Calu3 (cell line): ENCODE results near the gene EFEMP1. TPM values are rescaled to one million over a fixed set of nuclear protein-coding genes. Genes with fewer than 3 reads are reported as not detected.
A peak's percentile ranks its signal among the peaks of the same experiment; 100 is the strongest.

ENCODE experiments used
- BruUV-seq: library from RNA; stranded (reverse); fragments of 400-500 nt; replicated peaks from 2 replicates; lab custom pipeline; 2021; lab: Mats Ljungman, UMichigan
- CTCF ChIA-PET: fragments of 300-600 bp; sonication (Branson Sonifier 250); formaldehyde crosslinking; loops from one replicate; lab custom pipeline; 2022; ENCODE audit warnings: antibody characterized with exemption; lab: Charles Lee
- DNase-seq: peaks from one replicate; pipeline ENCODE4 v3.0.0; 2022
- H3K27ac Mint-ChIP-seq: one replicate; pipeline ENCODE4 v1.8.0; 2022; ENCODE audit warnings: mixed read lengths; ENCODE audit not compliant: unreplicated experiment
- H3K27me3 Mint-ChIP-seq: one replicate; pipeline ENCODE4 v1.8.0; 2022; ENCODE audit warnings: mixed read lengths; ENCODE audit not compliant: unreplicated experiment
- H3K36me3 Mint-ChIP-seq: one replicate; pipeline ENCODE4 v1.8.0; 2022; ENCODE audit warnings: mild to moderate bottlenecking, moderate library complexity, mixed read lengths; ENCODE audit not compliant: insufficient read depth, unreplicated experiment
- H3K4me1 Mint-ChIP-seq: one replicate; pipeline ENCODE4 v1.8.0; 2022; ENCODE audit warnings: mild to moderate bottlenecking, low read depth, mixed read lengths; ENCODE audit not compliant: unreplicated experiment
- H3K4me3 Mint-ChIP-seq: one replicate; pipeline ENCODE4 v1.8.0; 2022; ENCODE audit warnings: mild to moderate bottlenecking, low read depth, moderate library complexity, mixed read lengths; ENCODE audit not compliant: unreplicated experiment
- H3K9me3 Mint-ChIP-seq: one replicate; pipeline ENCODE4 v1.8.0; 2022; ENCODE audit warnings: low read depth, mixed read lengths; ENCODE audit not compliant: unreplicated experiment
- CTCF ChIP-seq: fragments of 200-600 bp; IDR thresholded peaks from one replicate; pipeline ENCODE4 v1.8.0; 2022; ENCODE audit warnings: antibody characterized with exemption; ENCODE audit not compliant: unreplicated experiment
- intact Hi-C: fragments of 100-400 bp; cut with micrococcal nuclease; formaldehyde crosslinking; loops from one replicate; pipeline ENCODE4 v1.10.0; 2022; ENCODE audit not compliant: unreplicated experiment
- total RNA-seq: library from RNA; stranded (reverse); gene quantifications from 2 replicates; pipeline ENCODE4 v1.2.3, GENCODE V29; 2022

EFEMP1 gene
- total RNA-seq, 1 experiment from 2014 or later = 51.5 TPM

GRCh38 chr2:55898386-55899040 is 25.1 kb downstream of the EFEMP1 start:
- H3K4me3 Mint-ChIP-seq = no peak overlapping the region
- DNase-seq = no peak
- BruUV-seq = no TSS peak
- CTCF ChIA-PET = no interaction called here
- H3K27ac Mint-ChIP-seq = no peak overlapping the region
- TF ChIP-seq CTCF = no peak
- peaks cover 14% of the 10 kb centered on the region for H3K4me1 Mint-ChIP-seq
- no peaks in the 10 kb centered on the region for H3K36me3 Mint-ChIP-seq
- H3K27me3 Mint-ChIP-seq = no peaks in the 10 kb centered on the region
- intact Hi-C loops = no loop called here
- no peaks in the 10 kb centered on the region for H3K9me3 Mint-ChIP-seq

- TF ChIP-seq CTCF = no peak
- peaks cover 22% of the 10 kb centered on the region for H3K4me1 Mint-ChIP-seq
- no TSS peak for BruUV-seq
- H3K36me3 Mint-ChIP-seq = no peaks in the 10 kb centered on the region
- H3K27ac Mint-ChIP-seq = no peak overlapping the region
- DNase-seq = no peak
- intact Hi-C loops = no loop called here
- H3K27me3 Mint-ChIP-seq = no peaks in the 10 kb centered on the region
- no peak overlapping the region for H3K4me3 Mint-ChIP-seq
- CTCF ChIA-PET = no interaction called here
- no peaks in the 10 kb centered on the region for H3K9me3 Mint-ChIP-seq
Observed at GRCh38 chr2:55896633-55897032, 26.9 kb downstream of the EFEMP1 start.

- no peak for TF ChIP-seq CTCF
Observed at GRCh38 chr2:55894720-55895119, 28.9 kb downstream of the EFEMP1 start.

GRCh38 chr2:55891671-55892094 is 31.9 kb downstream of the EFEMP1 start:
- no peak for DNase-seq
- Mint-ChIP-seq H3K9me3 (no peaks in the 10 kb centered on the region), H3K4me1 (peaks cover 29% of the 10 kb centered on the region), H3K4me3 (no peak overlapping the region), H3K27ac (peak overlapping the region; percentile 42), H3K27me3 (no peaks in the 10 kb centered on the region), H3K36me3 (no peaks in the 10 kb centered on the region)
- intact Hi-C loops = no loop called here
- CTCF ChIA-PET = no interaction called here
- no peak for TF ChIP-seq CTCF
- BruUV-seq = no TSS peak

More at GRCh38 chr2:55894720-55895119, 28.9 kb downstream of the EFEMP1 start:
- H3K4me1 Mint-ChIP-seq = peaks cover 16% of the 10 kb centered on the region
- CTCF ChIA-PET = no interaction called here
- no peaks in the 10 kb centered on the region for H3K36me3 Mint-ChIP-seq
- no peak overlapping the region for H3K27ac Mint-ChIP-seq
- no peak overlapping the region for H3K4me3 Mint-ChIP-seq
- intact Hi-C loops = no loop called here
- no peak for DNase-seq
- H3K27me3 Mint-ChIP-seq = no peaks in the 10 kb centered on the region
- H3K9me3 Mint-ChIP-seq = no peaks in the 10 kb centered on the region
- no TSS peak for BruUV-seq
